DND-41 (cell line): ENCODE data around the gene SPEM2.

ENCODE experiments used
- ATAC-seq: fragments of 200-7000 bp; cut with Tn5 transposase; 3 replicates; pipeline ENCODE4 v1.9.1; 2021; ENCODE audit warnings: low read depth; ENCODE audit not compliant: insufficient read depth
- DNase-seq: peaks from one replicate; pipeline ENCODE4 v3.0.0-alpha.2; 2020
- H2AFZ ChIP-seq: 2 replicates; pipeline ENCODE4 v1.6.0; 2012; ENCODE audit warnings: low read depth, low read length
- H3K27ac ChIP-seq: 2 replicates; pipeline ENCODE4 v1.5.1; 2012; ENCODE audit warnings: low read length, inconsistent platforms
- H3K27me3 ChIP-seq: fragments of 200-600 bp; sonication (generic); 2 replicates; pipeline ENCODE4 v1.6.0; 2012; ENCODE audit warnings: low read length, mild to moderate bottlenecking, inconsistent platforms; ENCODE audit not compliant: insufficient read depth, poor library complexity
- H3K36me3 ChIP-seq: 2 replicates; pipeline ENCODE4 v1.5.1; 2012; ENCODE audit warnings: low read length, inconsistent platforms; ENCODE audit not compliant: insufficient read depth
- H3K4me1 ChIP-seq: 2 replicates; pipeline ENCODE4 v1.5.1; 2012; ENCODE audit warnings: mild to moderate bottlenecking, low read length; ENCODE audit not compliant: insufficient read depth
- H3K4me2 ChIP-seq: 2 replicates; pipeline ENCODE4 v1.6.0; 2012; ENCODE audit warnings: mild to moderate bottlenecking, moderate library complexity, low read length, inconsistent platforms; ENCODE audit not compliant: insufficient read depth
- H3K4me3 ChIP-seq, 2 experiments: fragments of 200-600 bp in 1 of 2; shearing (Covaris generic) in 1 of 2; 2 replicates each; pipeline ENCODE4 v1.5.1; 2012 to 2016; ENCODE audit warnings: inconsistent platforms in 2 of 2, low read length in 2 of 2, mild to moderate bottlenecking in 2 of 2, low read depth in 1 of 2, moderate library complexity in 1 of 2
- H3K79me2 ChIP-seq: 2 replicates; pipeline ENCODE4 v1.6.0; 2012; ENCODE audit warnings: low read length, inconsistent platforms; ENCODE audit not compliant: insufficient read depth
- H3K9ac ChIP-seq: 2 replicates; pipeline ENCODE4 v1.6.0; 2012; ENCODE audit warnings: low read depth, mild to moderate bottlenecking, inconsistent platforms, low read length, moderate library complexity
- H3K9me3 ChIP-seq: 2 replicates; pipeline ENCODE4 v1.5.1; 2012; ENCODE audit warnings: low read length, moderate library complexity, mild to moderate bottlenecking, inconsistent platforms; ENCODE audit not compliant: insufficient read depth, severe bottlenecking
- H4K20me1 ChIP-seq: 2 replicates; pipeline ENCODE4 v1.6.0; 2012; ENCODE audit warnings: low read length; ENCODE audit not compliant: insufficient read depth
- EZH2 ChIP-seq: IDR thresholded peaks from 3 replicates; pipeline ENCODE4 v1.6.1; 2012; ENCODE audit warnings: borderline replicate concordance, low read depth, mild to moderate bottlenecking, moderate library complexity, low read length, inconsistent platforms; ENCODE audit not compliant: severe bottlenecking
- TF ChIP-seq, protein P1 (sequence below): IDR thresholded peaks from 2 replicates; pipeline ENCODE4 v1.5.1; 2012; ENCODE audit warnings: borderline replicate concordance, low read length, moderate library complexity, mild to moderate bottlenecking; ENCODE audit not compliant: poor library complexity, severe bottlenecking; ENCODE audit errors: extremely low read depth

SPEM2 gene

DNA sequence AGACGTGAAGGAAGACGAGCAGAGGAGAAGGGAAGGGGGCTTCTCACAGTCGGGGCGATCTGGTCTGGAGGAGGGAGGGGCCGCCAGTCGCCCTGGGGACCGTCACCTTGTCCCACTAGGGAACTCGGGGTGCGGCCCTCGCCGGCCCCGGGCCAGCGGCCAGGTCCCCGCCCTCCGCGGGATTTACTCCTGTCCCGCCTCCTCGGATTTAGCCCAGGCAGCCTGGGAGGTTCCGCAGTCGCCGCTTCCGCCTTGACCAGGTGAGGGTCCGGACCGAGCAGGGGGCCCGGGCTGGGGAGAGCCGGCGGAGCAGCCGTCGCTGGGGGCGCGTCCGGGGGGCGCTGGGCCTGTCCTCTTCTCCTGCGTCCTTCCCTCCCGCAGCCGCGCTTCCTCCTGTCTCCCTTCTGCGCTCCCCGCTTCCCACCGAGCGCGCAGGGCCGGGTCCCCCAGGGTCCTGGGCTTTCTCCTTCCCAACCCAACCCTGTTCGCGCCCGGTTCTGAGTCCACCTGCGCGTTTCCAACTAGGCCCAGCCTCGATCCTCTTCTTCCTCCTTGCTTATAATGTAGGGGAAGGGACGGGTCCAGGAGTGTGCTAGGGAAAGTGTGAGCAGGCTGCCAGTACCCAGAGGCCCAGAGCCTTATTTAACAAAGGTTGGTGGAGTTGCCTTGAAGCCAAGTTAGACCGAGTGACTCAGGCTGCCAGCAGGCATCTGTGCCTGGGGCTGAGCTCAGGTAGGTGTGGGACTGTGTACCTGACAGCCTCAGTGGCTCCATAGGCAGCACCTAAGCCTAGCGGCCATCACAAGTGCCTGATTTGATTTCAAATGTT, 44.3 kb upstream of the SPEM2 start, which contains the start of gene TNK1:
Gene TNK1 (plus strand): TSS at position 235 of the 829 bp plus-strand sequence. CDS start 1,838 bp downstream, outside the sequence.
- no peak within 1 kb of the TSS for H3K4me2 ChIP-seq
- peaks cover 25% of the 10 kb centered on the region for H3K27me3 ChIP-seq
- peaks cover 14% of the 10 kb centered on the region for H3K4me1 ChIP-seq
- H3K27ac ChIP-seq, result no peak within 1 kb of the TSS
- no peak for DNase-seq
- H3K36me3 ChIP-seq, result no peaks in the 10 kb centered on the region
- H2AFZ ChIP-seq, result no peak within 1 kb of the TSS
- TF ChIP-seq, protein P1, sequence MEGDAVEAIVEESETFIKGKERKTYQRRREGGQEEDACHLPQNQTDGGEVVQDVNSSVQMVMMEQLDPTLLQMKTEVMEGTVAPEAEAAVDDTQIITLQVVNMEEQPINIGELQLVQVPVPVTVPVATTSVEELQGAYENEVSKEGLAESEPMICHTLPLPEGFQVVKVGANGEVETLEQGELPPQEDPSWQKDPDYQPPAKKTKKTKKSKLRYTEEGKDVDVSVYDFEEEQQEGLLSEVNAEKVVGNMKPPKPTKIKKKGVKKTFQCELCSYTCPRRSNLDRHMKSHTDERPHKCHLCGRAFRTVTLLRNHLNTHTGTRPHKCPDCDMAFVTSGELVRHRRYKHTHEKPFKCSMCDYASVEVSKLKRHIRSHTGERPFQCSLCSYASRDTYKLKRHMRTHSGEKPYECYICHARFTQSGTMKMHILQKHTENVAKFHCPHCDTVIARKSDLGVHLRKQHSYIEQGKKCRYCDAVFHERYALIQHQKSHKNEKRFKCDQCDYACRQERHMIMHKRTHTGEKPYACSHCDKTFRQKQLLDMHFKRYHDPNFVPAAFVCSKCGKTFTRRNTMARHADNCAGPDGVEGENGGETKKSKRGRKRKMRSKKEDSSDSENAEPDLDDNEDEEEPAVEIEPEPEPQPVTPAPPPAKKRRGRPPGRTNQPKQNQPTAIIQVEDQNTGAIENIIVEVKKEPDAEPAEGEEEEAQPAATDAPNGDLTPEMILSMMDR, result no peak
- no peak for TF ChIP-seq EZH2
- no peaks in the 10 kb centered on the region for H4K20me1 ChIP-seq
- H3K9me3 ChIP-seq, result no peaks in the 10 kb centered on the region
- H3K79me2 ChIP-seq, result no peaks in the 10 kb centered on the region
- H3K4me3 ChIP-seq, result no peak within 1 kb of the TSS
- H3K9ac ChIP-seq, result no peak within 1 kb of the TSS
- no peak for ATAC-seq

GRCh38 chr17:7382901-7383300, 42.5 kb upstream of the SPEM2 start:
- no peak for DNase-seq
- peaks cover 25% of the 10 kb centered on the region for H3K27me3 ChIP-seq
- H3K27ac ChIP-seq, result no peak overlapping the region
- ATAC-seq, result no peak
- H3K4me3 ChIP-seq, result no peak overlapping the region
- H3K9me3 ChIP-seq, result no peaks in the 10 kb centered on the region
- H3K9ac ChIP-seq, result no peak overlapping the region
- no peak overlapping the region for H2AFZ ChIP-seq
- no peaks in the 10 kb centered on the region for H4K20me1 ChIP-seq
- TF ChIP-seq EZH2, result no peak
- TF ChIP-seq, protein P1, result no peak
- H3K79me2 ChIP-seq, result no peaks in the 10 kb centered on the region
- H3K4me2 ChIP-seq, result no peak overlapping the region
- H3K4me1 ChIP-seq, result peaks cover 14% of the 10 kb centered on the region
- H3K36me3 ChIP-seq, result no peaks in the 10 kb centered on the region

DNA sequence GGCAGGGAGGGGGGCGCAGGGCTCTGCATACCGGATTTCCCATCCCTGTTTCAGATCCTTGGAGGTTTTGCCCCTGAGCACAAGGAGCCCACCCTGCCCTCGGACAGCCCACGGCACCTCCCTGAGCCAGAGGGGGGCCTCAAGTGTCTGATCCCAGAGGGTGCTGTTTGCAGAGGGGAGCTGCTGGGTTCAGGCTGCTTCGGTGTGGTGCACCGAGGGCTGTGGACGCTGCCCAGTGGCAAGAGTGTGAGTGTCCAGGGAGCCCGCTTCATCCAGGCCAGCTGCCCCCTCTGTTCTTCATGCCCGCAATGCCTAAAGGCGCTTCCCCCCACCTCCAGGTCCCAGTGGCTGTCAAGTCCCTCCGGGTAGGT, 42.1 kb upstream of the SPEM2 start:
- no peaks in the 10 kb centered on the region for H3K79me2 ChIP-seq
- no peak for TF ChIP-seq EZH2
- TF ChIP-seq, protein P1, result no peak
- no peak overlapping the region for H2AFZ ChIP-seq
- ATAC-seq (no peak), DNase-seq (no peak)
- no peaks in the 10 kb centered on the region for H3K36me3 ChIP-seq
- H3K4me2 ChIP-seq, result peak overlapping the region; percentile 70
- peak overlapping the region in 1 of 2 experiments; percentile 48; a peak in 1 of 4 replicates for H3K4me3 ChIP-seq
- H4K20me1 ChIP-seq, result no peaks in the 10 kb centered on the region
- no peak overlapping the region for H3K27ac ChIP-seq
- H3K4me1 ChIP-seq, result peaks cover 14% of the 10 kb centered on the region
- H3K9ac ChIP-seq, result no peak overlapping the region; the same call in 1 of the 2 replicates
- peaks cover 25% of the 10 kb centered on the region for H3K27me3 ChIP-seq
- no peaks in the 10 kb centered on the region for H3K9me3 ChIP-seq
